GM18526 (cell line): Measurements from ENCODE around the gene FAM184B.
A peak's percentile ranks its signal among the peaks of the same experiment; 100 is the strongest.

Experiments used
- POLR2A ChIP-seq: IDR thresholded peaks from 3 replicates; pipeline ENCODE4 v1.6.1; 2011; ENCODE audit not compliant: insufficient read length; ENCODE audit errors: extremely low read depth

FAM184B gene

DNA sequence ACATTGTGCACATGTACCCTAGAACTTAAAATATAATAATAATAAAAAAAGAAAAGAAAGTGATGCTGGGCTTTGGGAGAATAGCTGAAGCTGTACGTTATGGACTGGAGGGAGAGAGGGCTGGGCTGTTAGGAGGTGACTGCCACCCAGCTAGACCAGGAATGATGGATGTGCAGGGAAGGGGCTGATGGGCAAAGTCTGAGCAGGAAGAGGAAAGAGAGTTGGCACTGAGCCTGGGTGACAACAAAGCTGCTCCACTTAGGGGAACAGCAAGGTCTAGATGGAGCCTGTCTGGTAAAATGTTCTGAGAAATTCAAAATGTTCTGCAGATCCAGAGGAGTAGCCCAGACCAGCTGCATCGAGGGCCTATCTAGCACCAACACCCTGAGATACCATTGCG is 134.7 kb downstream of the FAM184B start:
- TF ChIP-seq POLR2A, result no peak

DNA sequence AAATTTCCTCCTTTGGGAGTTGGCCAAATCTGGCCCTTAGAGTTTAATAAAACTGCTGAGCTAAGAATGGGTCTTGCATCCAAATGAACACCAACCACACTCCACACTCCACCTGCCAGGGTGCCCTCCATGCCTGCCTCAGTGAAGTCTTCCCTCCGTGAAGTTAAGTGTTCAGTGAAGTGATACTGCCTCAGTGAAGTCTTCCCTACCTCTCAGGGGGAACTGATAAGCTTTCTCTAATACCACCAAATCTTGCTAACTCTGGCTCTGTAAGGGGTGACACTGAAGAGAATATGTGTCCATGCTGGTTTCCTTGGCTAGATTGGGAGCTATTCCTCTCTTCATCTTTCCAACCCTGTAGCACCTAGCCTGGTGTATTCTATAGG is 139.0 kb downstream of the FAM184B start:
- TF ChIP-seq POLR2A, result no peak

DNA sequence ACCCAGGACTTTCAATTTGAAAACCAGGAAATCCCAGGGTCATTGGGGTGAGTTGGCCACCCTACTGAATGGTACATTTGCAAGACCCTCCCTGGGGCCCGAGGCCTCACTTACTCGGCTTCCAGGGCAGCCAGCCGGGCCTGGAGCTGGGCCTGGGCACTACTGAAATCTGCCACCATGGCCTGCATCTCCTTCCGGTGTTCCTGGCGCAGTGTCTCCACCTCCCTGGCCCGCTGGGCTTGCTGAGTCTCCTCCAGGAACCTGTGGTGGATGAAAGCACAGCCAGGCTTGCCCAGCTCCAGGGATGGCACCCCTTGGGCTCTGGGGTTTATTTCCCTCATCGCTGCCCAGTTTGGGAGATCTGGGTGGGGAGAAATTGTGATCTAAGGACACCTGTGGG is 142.3 kb downstream of the FAM184B start:
- no peak for TF ChIP-seq POLR2A

DNA sequence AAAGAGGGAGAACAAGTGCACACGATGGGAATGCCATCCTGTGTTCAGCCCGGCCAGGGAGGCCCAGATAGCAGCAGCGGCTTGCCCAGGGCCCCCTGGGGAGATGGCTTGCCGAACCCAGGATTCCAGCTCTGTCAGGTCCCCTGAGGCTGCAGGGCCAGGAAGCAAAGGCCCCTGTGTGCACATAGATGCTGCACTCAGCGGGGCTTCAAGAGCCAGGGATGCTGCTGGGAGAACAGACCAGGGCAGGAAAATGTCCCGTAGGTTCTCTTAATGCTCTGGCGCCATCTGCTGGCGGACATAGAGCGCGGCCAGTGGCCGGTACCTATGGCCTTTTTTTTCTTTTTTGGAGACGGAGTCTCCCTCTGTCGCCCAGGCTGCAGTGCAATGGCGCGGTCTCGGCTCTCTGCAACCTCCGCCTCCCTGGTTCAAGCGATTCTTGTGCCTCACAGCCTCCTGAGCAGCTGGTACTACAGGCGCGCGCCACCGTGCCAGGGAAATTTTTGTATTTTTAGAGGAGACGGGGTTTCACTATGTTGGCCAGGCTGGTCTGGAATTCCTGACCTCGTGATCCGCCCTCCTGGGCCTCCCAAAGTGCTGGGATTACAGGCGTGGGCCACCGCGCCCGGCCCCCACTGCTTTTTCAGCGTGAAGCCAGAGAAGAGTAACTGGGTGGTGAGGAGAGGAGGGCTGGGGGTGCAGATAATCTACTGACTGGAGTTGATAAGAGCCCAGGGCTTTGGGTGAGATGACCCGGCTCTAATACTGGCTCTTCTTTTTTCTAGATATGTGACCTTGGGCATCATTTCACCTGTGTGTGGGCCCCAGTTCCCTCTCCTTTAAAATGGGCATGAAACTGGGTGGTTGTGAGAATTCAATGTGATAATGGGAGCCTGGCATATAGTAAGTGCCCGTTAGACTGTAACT is 144.5 kb downstream of the FAM184B start:
- TF ChIP-seq POLR2A, result no peak

DNA sequence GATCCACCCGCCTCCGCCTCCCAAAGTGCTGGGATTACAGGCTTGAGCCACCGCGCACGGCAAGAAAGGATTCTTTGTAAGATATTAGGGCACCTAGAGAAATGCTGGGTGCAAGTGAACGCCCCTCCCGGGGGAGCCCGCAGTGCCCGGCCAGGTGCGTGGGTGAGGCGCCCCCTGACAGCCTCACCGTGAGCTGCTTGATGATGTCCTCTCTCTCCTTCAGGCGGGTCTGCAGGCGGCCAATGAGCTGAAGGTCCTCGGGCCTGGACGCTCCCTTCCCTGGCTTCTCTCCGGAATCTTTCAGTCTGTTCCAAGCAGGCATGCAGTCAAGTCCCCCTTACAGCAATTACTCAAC is 145.1 kb downstream of the FAM184B start:
- no peak for TF ChIP-seq POLR2A

DNA sequence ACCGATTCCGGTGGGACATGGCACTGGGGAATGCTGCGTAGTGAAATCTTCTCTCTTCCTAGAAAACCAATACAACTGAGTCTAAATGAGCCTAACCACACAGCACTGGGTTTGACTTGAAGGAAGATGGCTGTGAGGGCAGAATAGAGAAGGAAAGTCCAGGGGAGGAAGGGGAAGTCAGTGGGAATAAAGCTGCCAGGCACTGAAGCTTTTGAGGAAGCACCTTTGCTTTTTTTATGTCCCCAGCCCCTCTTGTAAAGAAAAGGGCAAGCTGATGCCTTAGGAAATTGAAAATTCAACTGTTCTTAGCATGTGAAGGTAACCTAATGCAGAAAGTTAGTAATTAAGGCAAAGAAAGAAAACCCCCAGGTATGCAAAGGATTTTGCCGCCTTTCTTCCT is 146.4 kb downstream of the FAM184B start:
- no peak for TF ChIP-seq POLR2A

DNA sequence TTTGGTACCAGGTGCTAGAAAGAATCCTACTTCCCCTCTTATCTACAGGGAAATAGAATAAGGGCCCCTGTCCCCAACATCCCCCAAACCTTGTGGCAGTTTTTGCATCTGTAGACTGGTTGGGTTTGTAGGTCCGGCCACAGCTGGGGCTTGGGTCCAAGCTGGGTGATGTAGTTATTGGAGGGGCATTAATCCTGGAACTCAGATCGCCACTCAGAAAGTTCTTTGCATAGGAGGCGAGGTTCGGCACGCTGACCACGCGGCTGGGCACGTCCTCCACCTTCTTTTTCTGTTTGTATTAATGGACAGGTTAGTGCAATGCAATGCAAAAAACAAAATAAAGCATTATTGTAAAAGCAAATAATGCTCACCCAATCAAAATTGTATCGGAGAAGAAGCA is 147.8 kb downstream of the FAM184B start:
- TF ChIP-seq POLR2A, result no peak

DNA sequence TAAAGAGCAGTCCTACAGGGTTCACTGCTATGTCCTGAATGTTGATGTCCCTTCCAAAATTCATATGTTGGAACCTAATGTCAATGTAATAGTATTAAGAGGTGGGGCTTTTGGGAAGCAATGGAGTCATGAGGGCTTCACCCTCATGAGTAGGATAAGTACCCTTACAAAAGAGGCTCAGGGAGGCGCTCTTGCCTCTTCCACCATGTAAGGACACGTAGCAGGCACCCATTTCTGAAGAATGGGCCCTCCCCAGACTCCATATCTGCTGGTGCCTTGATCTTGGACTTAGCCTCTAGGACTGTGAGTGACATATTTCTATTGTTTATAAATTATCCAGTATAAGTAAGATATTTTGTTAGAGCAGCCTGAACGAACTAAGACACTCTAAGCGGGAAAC is 151.2 kb downstream of the FAM184B start:
- TF ChIP-seq POLR2A, result no peak

DNA sequence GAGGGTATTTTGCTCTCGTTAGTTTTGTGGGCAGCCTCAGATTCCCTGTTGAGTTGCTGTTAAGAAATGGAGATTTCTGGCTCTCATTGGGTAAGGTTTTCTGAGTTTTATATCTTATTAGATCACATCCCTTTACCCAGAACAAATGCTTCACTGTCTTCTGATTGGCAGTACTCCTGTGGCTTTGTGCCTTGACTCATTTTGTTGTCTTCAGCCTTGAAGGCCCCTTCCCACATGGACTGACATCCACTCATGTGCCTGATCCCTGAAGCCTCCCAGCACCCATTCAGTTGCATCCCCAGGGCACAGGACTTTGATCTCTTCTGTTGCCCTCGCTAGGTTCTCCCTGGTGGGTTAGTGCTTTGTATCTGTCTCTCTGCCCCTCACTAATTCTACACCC is 156.6 kb downstream of the FAM184B start:
- TF ChIP-seq POLR2A, result no peak

DNA sequence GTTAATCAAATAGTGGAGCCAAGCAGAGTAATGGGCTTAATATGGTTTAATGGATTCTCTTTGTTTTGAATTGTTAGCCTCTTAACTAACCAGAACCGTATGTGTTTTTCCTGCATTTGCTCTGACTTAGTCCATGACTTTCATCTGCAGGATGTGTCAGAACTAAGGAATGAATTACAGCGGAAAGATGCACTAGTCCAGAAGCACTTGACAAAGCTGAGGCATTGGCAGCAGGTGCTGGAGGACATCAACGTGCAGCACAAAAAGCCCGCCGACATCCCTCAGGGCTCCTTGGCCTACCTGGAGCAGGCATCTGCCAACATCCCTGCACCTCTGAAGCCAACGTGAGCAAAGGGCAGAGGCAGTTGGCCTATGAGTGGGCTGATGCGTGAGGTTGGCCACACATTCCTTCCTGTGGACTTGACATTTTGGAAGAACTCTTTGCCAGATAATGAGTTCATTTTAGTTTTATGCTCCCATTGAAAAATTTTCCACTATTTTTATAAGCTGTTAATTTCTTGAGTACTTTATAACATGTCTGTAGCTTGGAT is 157.9 kb downstream of the FAM184B start:
- TF ChIP-seq POLR2A, result no peak

DNA sequence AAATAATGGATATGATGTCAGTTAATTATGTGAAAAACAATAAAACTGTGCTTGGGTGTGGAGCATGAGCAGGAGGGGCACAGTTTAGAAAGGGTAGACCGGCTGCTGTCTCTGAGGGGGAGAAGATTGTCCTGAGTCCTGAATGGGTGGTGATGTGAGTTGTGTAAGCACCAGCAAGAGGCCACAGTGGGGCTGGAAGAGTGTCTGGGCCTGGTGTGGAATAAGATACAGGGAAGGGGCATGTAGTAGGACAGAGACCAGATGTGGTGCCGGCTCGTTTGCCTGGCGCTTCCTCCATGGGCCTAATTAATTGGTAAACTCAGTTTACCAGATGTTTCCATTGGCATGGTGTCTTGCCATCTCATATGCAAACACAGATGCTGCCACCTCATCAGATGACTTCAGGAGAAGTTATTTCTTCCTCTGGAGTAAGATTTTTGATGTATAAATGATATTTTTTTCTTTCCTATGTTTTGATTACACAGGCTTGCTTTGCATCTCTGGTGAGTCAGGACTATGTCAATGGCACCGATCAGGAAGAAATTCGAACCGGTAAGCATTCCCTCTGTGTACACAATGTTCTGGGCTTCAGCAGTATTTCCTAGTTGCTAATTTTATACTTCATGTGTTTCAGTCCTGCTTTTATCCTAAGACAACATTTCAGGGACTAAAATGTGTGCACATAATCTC is 161.9 kb downstream of the FAM184B start:
- no peak for TF ChIP-seq POLR2A

DNA sequence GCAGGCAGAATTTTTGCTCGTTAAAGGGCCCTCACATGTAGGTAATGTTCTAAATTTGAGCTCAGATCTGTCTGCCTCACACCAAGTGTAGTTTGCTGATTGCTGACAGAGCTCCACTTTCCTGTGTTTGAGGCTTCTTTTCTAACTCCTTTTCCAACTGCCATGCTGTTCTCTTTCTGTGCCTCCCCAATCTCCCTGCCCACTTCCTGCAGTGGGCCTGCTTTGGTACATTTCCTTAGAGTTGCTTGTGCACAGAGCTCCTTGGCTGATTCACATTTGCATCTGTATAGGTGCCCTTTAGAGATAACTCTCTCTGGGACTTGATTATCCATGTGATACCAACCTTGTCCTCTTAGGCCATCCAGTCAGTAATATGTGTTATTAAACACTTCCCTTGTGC is 162.5 kb downstream of the FAM184B start:
- TF ChIP-seq POLR2A, result no peak

DNA sequence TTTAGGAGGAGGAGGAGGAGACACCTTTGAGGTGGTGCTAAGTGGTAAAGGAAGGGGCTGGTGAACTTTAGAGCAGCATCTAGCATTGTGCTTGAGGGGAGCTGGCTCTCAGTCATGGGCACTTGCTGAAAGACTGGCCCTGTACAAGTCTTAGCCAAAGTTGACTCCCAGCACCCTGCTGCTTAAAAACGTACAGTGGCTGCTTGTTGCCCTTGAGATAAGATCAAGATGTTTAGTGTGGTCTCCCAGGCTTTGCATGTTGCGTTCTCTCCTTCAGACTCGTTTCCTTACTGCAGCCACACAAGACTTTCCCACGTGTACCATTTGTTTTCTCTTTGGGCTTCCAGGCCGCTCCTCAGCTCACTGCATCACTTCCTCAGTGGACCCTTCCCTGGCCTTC is 165.1 kb downstream of the FAM184B start:
- no peak for TF ChIP-seq POLR2A

DNA sequence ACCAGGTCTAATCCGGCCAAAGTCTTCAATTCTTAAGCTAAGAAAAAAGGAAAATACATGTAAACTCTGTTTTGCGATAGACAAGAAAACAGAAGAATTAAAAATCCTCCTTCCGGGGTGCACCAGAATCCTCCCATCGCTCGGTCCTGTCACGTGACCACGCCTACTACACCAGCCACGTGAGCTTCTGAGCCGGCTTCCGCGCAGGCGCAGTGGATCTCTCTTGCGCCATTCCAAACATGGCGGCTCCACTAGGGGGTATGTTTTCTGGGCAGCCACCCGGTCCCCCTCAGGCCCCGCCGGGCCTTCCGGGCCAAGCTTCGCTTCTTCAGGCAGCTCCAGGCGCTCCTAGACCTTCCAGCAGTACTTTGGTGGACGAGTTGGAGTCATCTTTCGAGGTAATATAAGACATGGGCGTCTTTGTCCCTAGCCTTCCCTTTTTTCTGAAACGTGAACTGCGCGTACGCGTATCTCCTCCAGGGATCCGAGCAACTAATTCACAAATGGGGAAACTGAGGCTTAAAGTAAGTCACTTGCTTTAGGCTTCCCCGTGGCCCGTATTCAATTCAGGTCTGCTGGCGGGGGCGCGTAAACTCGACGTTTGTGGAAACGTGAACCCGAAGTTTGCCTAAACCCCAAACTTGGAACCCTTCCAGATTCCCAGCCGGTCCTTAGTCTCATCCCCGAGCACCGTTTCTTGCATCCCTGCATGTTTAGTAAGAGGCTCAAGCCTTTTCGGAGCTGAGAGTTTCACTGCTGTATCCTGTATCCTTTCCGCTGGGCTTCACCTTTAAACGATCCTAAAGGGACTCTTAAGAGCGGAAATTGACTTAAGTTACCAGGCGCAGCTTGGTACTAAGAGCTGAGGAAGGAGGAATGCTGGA is 166.8 kb downstream of the FAM184B start, which contains the start of gene MED28:
TSS of gene MED28 (plus strand) at position 226 of the 884 bp plus-strand sequence. CDS start at position 240, 14 bp downstream.
- TF ChIP-seq POLR2A, result peak; percentile 84

DNA sequence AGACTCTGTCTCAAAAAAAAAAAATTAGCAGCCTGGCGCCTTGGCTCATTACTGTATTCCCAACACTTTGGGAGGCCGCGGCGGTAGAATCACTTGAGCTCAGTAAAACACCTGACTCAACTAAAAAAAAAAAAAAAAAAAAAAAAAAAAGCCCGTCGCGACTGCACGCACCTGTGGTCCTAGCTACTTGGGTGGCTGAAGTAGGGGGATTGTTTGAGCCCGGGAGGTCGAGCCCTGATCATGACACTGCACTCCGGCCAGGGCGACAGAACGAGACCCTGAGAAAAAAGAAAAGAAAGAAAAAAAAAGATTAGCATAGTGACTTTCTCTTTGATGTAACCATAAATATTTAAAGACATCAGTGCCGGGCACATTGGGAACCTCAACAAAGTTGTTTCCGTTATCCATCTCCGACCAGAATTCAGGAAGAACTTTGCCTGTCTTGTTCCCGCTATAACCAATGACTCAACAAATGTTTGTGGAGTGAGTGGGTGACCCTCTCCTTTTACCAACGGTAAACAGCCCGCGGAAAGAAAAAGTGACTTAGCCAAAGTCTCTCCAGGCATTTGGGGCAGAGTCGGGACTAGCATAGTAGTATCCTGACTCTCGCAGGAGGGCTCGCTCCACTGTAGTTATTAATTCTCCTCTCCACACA is 167.5 kb downstream of the FAM184B start:
- no peak for TF ChIP-seq POLR2A
